ENCODE measurements around the gene ZFYVE9. TPM values are rescaled to one million over a fixed set of nuclear protein-coding genes. Genes with fewer than 3 reads are reported as not detected.

The ZFYVE9 gene
- total and polyA plus RNA-seq, 2 of the 13 experiments (the other 11 are each of a cell fraction or from before 2014, with no cell fraction given): 9.2 to 19.8 TPM

GRCh38 chr1:52216907-52217458 is 75.1 kb downstream of the ZFYVE9 start:
- no peak for FAIRE-seq
- no TSS peak for BruUV-seq (replicated peaks)
- WGBS (ENCODE audit: low lambda C conversion rate): 97% methylated on average over 5 of the region's 5 CpGs

More at GRCh38 chr1:52216907-52217458, 75.1 kb downstream of the ZFYVE9 start:
- intact Hi-C loops (cut with micrococcal nuclease; ENCODE audit: unreplicated experiment): no loop called here
- Histone ChIP-seq H3K36me3 (replicated peaks in 1 of 2; ENCODE audit: control insufficient read depth in 1 of 2, insufficient read depth in 2 of 2, low read length in 2 of 2) (peaks cover 2 to 16% of the 10 kb centered on the region in 2 experiments; a peak in 3 of 5 replicates), H3K27me3 (ENCODE audit: control insufficient read depth in 1 of 2, insufficient read depth in 2 of 2, low read length in 2 of 2) (no peaks in the 10 kb centered on the region), H3K9me3 (ENCODE audit: low read length) (peaks cover 21% of the 10 kb centered on the region), H3K79me2 (ENCODE audit: insufficient read depth, low read length) (peaks cover 2% of the 10 kb centered on the region), H3K27ac (ENCODE audit: extremely low read length, insufficient read depth, low read length) (no peak overlapping the region), H4K20me1 (ENCODE audit: insufficient read depth, low read length) (no peaks in the 10 kb centered on the region), H3K4me1 (ENCODE audit: insufficient read depth, low read length) (no peaks in the 10 kb centered on the region), H3K4me3 (replicated peaks in 1 of 3; ENCODE audit: insufficient read depth in 1 of 3, low read depth in 2 of 3, low read length in 3 of 3) (no peak overlapping the region), H2AFZ (ENCODE audit: low read length) (no peak overlapping the region), H3K4me2 (ENCODE audit: low read depth, low read length) (no peak overlapping the region), H3K9ac (ENCODE audit: insufficient read depth, low read depth, low read length) (no peak overlapping the region)
- ChIA-PET POLR2A (no interaction called here), CTCF (ENCODE audit: low intra/inter-chr PET ratio, low total read pairs) (no interaction called here)
- no peak for DNase-seq (ENCODE audit: low spot score)
- in situ Hi-C loops (cut with HindIII; ENCODE audit: extremely low pct_ligation_motif_present, low pct_unique_long_range_greater_than_20kb): no loop called here
- TF ChIP-seq HINFP (CRISPR knock-in tag; IDR thresholded peaks at IDR 0.05; ENCODE audit: low read depth) (no peak), ZNF382 (CRISPR knock-in tag; IDR thresholded peaks at IDR 0.05; ENCODE audit: borderline replicate concordance) (no peak), KLF6 (CRISPR knock-in tag; IDR thresholded peaks at IDR 0.05) (no peak), ZNF562 (CRISPR knock-in tag; IDR thresholded peaks at IDR 0.05; ENCODE audit: borderline replicate concordance) (peak; percentile 67; the same call in 1 of the 2 replicates), CEBPB (IDR thresholded peaks at IDR 0.05; ENCODE audit: borderline replicate concordance, low read depth, low read length) (0 out of 2 replicates have a peak, but pooled peaks have one; percentile 41), THAP9 (CRISPR knock-in tag; IDR thresholded peaks at IDR 0.05; ENCODE audit: borderline replicate concordance) (no peak), ZBTB42 (CRISPR knock-in tag; IDR thresholded peaks at IDR 0.05) (no peak)
- ATAC-seq: no peak

All from HepG2 (cell line).